Stomach smooth muscle (tissue), 2 donors: ENCODE measurements around the gene AVPR1A.

ENCODE experiments used
- H3K27ac ChIP-seq: one replicate; pipeline ENCODE4 v1.7.0; 2013; ENCODE audit warnings: mild to moderate bottlenecking, low read length, inconsistent platforms
- H3K27me3 ChIP-seq, 2 donors: one replicate each; pipeline ENCODE4 v1.7.0; 2013; ENCODE audit warnings: low read length in 2 of 2; ENCODE audit not compliant: insufficient read depth in 2 of 2, control insufficient read depth in 1 of 2
- H3K36me3 ChIP-seq, 2 donors: one replicate each; pipeline ENCODE4 v1.7.0; 2013; ENCODE audit warnings: low read length in 2 of 2; ENCODE audit not compliant: control insufficient read depth in 2 of 2, insufficient read depth in 2 of 2
- H3K4me1 ChIP-seq: one replicate; pipeline ENCODE4 v1.7.0; 2013; ENCODE audit warnings: low read length; ENCODE audit not compliant: control insufficient read depth, insufficient read depth
- H3K4me3 ChIP-seq, 2 donors: one replicate each; pipeline ENCODE4 v1.7.0; 2013; ENCODE audit warnings: low read length in 2 of 2
- H3K9ac ChIP-seq, 2 donors: one replicate each; pipeline ENCODE4 v1.7.0; 2013; ENCODE audit warnings: low read length in 2 of 2, mild to moderate bottlenecking in 1 of 2
- H3K9me3 ChIP-seq, 2 donors: one replicate each; pipeline ENCODE4 v1.7.0; 2013; ENCODE audit warnings: low read length in 2 of 2; ENCODE audit not compliant: control insufficient read depth in 2 of 2
- donor health status: healthy.
- donor health status: Pancreatic carcinoma.

AVPR1A gene

GRCh38 chr12:63149909-63150712 lies 890 bp downstream of the AVPR1A start:
- H3K27ac ChIP-seq = no peak overlapping the region
- H3K9ac ChIP-seq = no peak overlapping the region
- H3K9me3 ChIP-seq = no peaks in the 10 kb centered on the region
- H3K27me3 ChIP-seq = peaks cover 29 to 49% of the 10 kb centered on the region in 2 donors
- H3K4me1 ChIP-seq = peaks cover 13% of the 10 kb centered on the region
- no peaks in the 10 kb centered on the region for H3K36me3 ChIP-seq
- H3K4me3 ChIP-seq = peak overlapping the region; percentile 22 to 68

GRCh38 chr12:63144556-63144955 lies 6.4 kb downstream of the AVPR1A start:
- no peak overlapping the region for H3K27ac ChIP-seq
- H3K36me3 ChIP-seq = no peaks in the 10 kb centered on the region
- H3K4me3 ChIP-seq = no peak overlapping the region
- no peaks in the 10 kb centered on the region for H3K9me3 ChIP-seq
- H3K9ac ChIP-seq = no peak overlapping the region
- peaks cover 0 to 11% of the 10 kb centered on the region in 2 donors for H3K27me3 ChIP-seq
- no peaks in the 10 kb centered on the region for H3K4me1 ChIP-seq

- Histone ChIP-seq H3K4me1 (no peaks in the 10 kb centered on the region), H3K4me3 (no peak overlapping the region), H3K27me3 (no peaks in the 10 kb centered on the region), H3K36me3 (no peaks in the 10 kb centered on the region), H3K9me3 (no peaks in the 10 kb centered on the region), H3K9ac (no peak overlapping the region), H3K27ac (no peak overlapping the region)
These were observed 12.5 kb downstream of the AVPR1A start for GRCh38 chr12:63138488-63138887.

GRCh38 chr12:63133981-63134380 lies 17.0 kb downstream of the AVPR1A start:
- Histone ChIP-seq H3K27me3 (no peaks in the 10 kb centered on the region), H3K9ac (no peak overlapping the region), H3K4me1 (no peaks in the 10 kb centered on the region), H3K4me3 (no peak overlapping the region), H3K36me3 (no peaks in the 10 kb centered on the region), H3K9me3 (no peaks in the 10 kb centered on the region), H3K27ac (no peak overlapping the region)

GRCh38 chr12:63132201-63132600 lies 18.8 kb downstream of the AVPR1A start:
- H3K9ac ChIP-seq = no peak overlapping the region
- H3K9me3 ChIP-seq = no peaks in the 10 kb centered on the region
- no peak overlapping the region for H3K27ac ChIP-seq
- H3K4me3 ChIP-seq = no peak overlapping the region
- no peaks in the 10 kb centered on the region for H3K4me1 ChIP-seq
- no peaks in the 10 kb centered on the region for H3K36me3 ChIP-seq
- H3K27me3 ChIP-seq = no peaks in the 10 kb centered on the region

- H3K36me3 ChIP-seq = no peaks in the 10 kb centered on the region
- H3K9me3 ChIP-seq = no peaks in the 10 kb centered on the region
- H3K27ac ChIP-seq = no peak overlapping the region
- no peaks in the 10 kb centered on the region for H3K27me3 ChIP-seq
- H3K4me1 ChIP-seq = no peaks in the 10 kb centered on the region
- no peak overlapping the region for H3K4me3 ChIP-seq
- H3K9ac ChIP-seq = no peak overlapping the region
These were observed 21.1 kb downstream of the AVPR1A start for GRCh38 chr12:63129927-63130326.

GRCh38 chr12:63124778-63125177 lies 26.2 kb downstream of the AVPR1A start:
- H3K27me3 ChIP-seq = no peaks in the 10 kb centered on the region
- no peak overlapping the region for H3K27ac ChIP-seq
- no peak overlapping the region for H3K9ac ChIP-seq
- no peaks in the 10 kb centered on the region for H3K4me1 ChIP-seq
- H3K36me3 ChIP-seq = no peaks in the 10 kb centered on the region
- no peaks in the 10 kb centered on the region for H3K9me3 ChIP-seq
- H3K4me3 ChIP-seq = no peak overlapping the region

GRCh38 chr12:63103494-63104131 lies 47.4 kb downstream of the AVPR1A start:
- Histone ChIP-seq H3K36me3 (no peaks in the 10 kb centered on the region), H3K4me1 (no peaks in the 10 kb centered on the region), H3K9me3 (no peaks in the 10 kb centered on the region), H3K9ac (no peak overlapping the region), H3K27ac (no peak overlapping the region), H3K4me3 (no peak overlapping the region), H3K27me3 (peaks cover 0 to 2% of the 10 kb centered on the region in 2 donors)

GRCh38 chr12:63101920-63102319 lies 49.1 kb downstream of the AVPR1A start:
- H3K27ac ChIP-seq = no peak overlapping the region
- H3K27me3 ChIP-seq = peaks cover 0 to 2% of the 10 kb centered on the region in 2 donors
- H3K9ac ChIP-seq = no peak overlapping the region
- H3K9me3 ChIP-seq = no peaks in the 10 kb centered on the region
- no peak overlapping the region for H3K4me3 ChIP-seq
- no peaks in the 10 kb centered on the region for H3K4me1 ChIP-seq
- no peaks in the 10 kb centered on the region for H3K36me3 ChIP-seq

- Histone ChIP-seq H3K4me1 (no peaks in the 10 kb centered on the region), H3K9ac (no peak overlapping the region), H3K9me3 (no peaks in the 10 kb centered on the region), H3K27ac (no peak overlapping the region), H3K36me3 (no peaks in the 10 kb centered on the region), H3K4me3 (no peak overlapping the region), H3K27me3 (peaks cover 0 to 3% of the 10 kb centered on the region in 2 donors)
These were observed 52.1 kb downstream of the AVPR1A start for GRCh38 chr12:63098851-63099250.
